ENCODE results near the gene NOTCH3.

Gene NOTCH3

GRCh38 chr19:15129856-15130585 lies 70.8 kb downstream of the NOTCH3 start:
- Histone ChIP-seq H3K36me3 (ENCODE audit: low read depth) (no peaks in the 10 kb centered on the region), H3K4me1 (ENCODE audit: insufficient read depth, poor library complexity, severe bottlenecking) (peaks cover 4% of the 10 kb centered on the region), H3K4me3 (ENCODE audit: severe bottlenecking) (no peak overlapping the region), H3K9me3 (ENCODE audit: severe bottlenecking) (no peaks in the 10 kb centered on the region), H3K27me3 (ENCODE audit: insufficient read depth, poor library complexity, severe bottlenecking) (no peaks in the 10 kb centered on the region), H3K27ac (ENCODE audit: poor library complexity, severe bottlenecking) (no peak overlapping the region)
- TF ChIP-seq, protein P1, sequence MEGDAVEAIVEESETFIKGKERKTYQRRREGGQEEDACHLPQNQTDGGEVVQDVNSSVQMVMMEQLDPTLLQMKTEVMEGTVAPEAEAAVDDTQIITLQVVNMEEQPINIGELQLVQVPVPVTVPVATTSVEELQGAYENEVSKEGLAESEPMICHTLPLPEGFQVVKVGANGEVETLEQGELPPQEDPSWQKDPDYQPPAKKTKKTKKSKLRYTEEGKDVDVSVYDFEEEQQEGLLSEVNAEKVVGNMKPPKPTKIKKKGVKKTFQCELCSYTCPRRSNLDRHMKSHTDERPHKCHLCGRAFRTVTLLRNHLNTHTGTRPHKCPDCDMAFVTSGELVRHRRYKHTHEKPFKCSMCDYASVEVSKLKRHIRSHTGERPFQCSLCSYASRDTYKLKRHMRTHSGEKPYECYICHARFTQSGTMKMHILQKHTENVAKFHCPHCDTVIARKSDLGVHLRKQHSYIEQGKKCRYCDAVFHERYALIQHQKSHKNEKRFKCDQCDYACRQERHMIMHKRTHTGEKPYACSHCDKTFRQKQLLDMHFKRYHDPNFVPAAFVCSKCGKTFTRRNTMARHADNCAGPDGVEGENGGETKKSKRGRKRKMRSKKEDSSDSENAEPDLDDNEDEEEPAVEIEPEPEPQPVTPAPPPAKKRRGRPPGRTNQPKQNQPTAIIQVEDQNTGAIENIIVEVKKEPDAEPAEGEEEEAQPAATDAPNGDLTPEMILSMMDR (IDR thresholded peaks at IDR 0.05; ENCODE audit: poor library complexity, severe bottlenecking), result no peak
- DNase-seq (ENCODE audit: low spot score), result no peak
- ATAC-seq (ENCODE audit: low read depth), result no peak

GRCh38 chr19:15128162-15128770 lies 72.5 kb downstream of the NOTCH3 start:
- TF ChIP-seq, protein P1 (IDR thresholded peaks at IDR 0.05; ENCODE audit: poor library complexity, severe bottlenecking), result no peak

DNA sequence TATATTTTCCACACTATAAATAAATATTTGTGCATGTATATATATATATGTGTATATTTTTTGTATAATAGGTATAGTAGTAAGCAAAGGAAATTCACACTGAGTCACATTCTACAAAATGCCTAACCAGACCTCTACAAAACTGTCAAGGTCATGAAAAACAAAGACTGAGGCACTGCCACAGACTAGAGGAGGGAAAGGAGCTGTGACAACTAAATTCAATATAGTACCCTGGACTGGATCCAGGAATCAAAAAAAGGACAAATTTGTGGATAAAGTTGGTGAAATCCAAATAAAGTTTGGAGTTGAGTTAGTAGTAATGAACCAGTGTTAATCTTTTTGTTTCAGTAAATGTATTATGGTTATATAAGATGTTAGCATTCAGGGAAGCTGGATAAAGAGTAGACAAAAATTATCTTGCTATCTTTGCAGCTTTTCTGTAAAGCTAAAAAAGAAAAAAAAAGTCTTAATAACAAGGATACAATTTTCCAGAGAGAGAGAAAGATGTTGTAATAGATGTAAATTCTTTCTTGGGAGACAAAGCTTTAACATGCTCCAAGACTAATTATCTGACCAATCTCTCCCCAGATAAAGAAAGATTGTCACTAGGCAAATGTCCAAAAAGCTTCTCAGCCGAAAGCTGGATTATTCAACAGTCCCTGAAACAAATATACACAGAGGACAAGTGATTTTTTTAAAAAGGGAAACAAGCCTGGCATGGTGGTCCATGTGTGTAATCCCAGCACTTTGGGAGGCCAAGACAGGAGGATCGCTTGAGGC lies 74.5 kb downstream of the NOTCH3 start:
- ATAC-seq (ENCODE audit: low read depth) (no peak), DNase-seq (ENCODE audit: low spot score) (no peak)
- TF ChIP-seq, protein P1 (IDR thresholded peaks at IDR 0.05; ENCODE audit: poor library complexity, severe bottlenecking), result no peak
- Histone ChIP-seq H3K27me3 (ENCODE audit: insufficient read depth, poor library complexity, severe bottlenecking) (no peaks in the 10 kb centered on the region), H3K9me3 (ENCODE audit: severe bottlenecking) (no peaks in the 10 kb centered on the region), H3K27ac (ENCODE audit: poor library complexity, severe bottlenecking) (peak overlapping the region; percentile 49), H3K4me3 (ENCODE audit: severe bottlenecking) (peak overlapping the region; percentile 68), H3K36me3 (ENCODE audit: low read depth) (peaks cover 15% of the 10 kb centered on the region), H3K4me1 (ENCODE audit: insufficient read depth, poor library complexity, severe bottlenecking) (peaks cover 4% of the 10 kb centered on the region)

More at GRCh38 chr19:15128162-15128770, 72.5 kb downstream of the NOTCH3 start:
- Histone ChIP-seq H3K27ac (ENCODE audit: poor library complexity, severe bottlenecking) (no peak overlapping the region), H3K4me1 (ENCODE audit: insufficient read depth, poor library complexity, severe bottlenecking) (peaks cover 4% of the 10 kb centered on the region), H3K36me3 (ENCODE audit: low read depth) (peaks cover 2% of the 10 kb centered on the region; the same call in 1 of the 2 replicates), H3K9me3 (ENCODE audit: severe bottlenecking) (no peaks in the 10 kb centered on the region), H3K4me3 (ENCODE audit: severe bottlenecking) (no peak overlapping the region), H3K27me3 (ENCODE audit: insufficient read depth, poor library complexity, severe bottlenecking) (no peaks in the 10 kb centered on the region)
- DNase-seq (ENCODE audit: low spot score), result no peak
- no peak for ATAC-seq (ENCODE audit: low read depth)

GRCh38 chr19:15125232-15126067 lies 75.3 kb downstream of the NOTCH3 start:
- ATAC-seq (ENCODE audit: low read depth) (peak; percentile 91), DNase-seq (ENCODE audit: low spot score) (peak; percentile 97)
- Histone ChIP-seq H3K27me3 (ENCODE audit: insufficient read depth, poor library complexity, severe bottlenecking) (no peaks in the 10 kb centered on the region), H3K36me3 (ENCODE audit: low read depth) (peaks cover 24% of the 10 kb centered on the region), H3K9me3 (ENCODE audit: severe bottlenecking) (no peaks in the 10 kb centered on the region), H3K27ac (ENCODE audit: poor library complexity, severe bottlenecking) (peak overlapping the region; percentile 49), H3K4me3 (ENCODE audit: severe bottlenecking) (peak overlapping the region; percentile 68), H3K4me1 (ENCODE audit: insufficient read depth, poor library complexity, severe bottlenecking) (peaks cover 4% of the 10 kb centered on the region)
- TF ChIP-seq, protein P1 (IDR thresholded peaks at IDR 0.05; ENCODE audit: poor library complexity, severe bottlenecking), result peak; percentile 9
